ENCODE measurements around the gene ASB13.

ASB13 gene

GRCh38 chr10:5620223-5620721 is 46.1 kb downstream of the ASB13 start:
- H3K4me3 ChIP-seq (replicated peaks in 1 of 2; ENCODE audit: low read depth in 2 of 2, low read length in 2 of 2), result no peak overlapping the region
- no peak for DNase-seq (ENCODE audit: low read depth in 2 of 2)
- TF ChIP-seq, protein P1, sequence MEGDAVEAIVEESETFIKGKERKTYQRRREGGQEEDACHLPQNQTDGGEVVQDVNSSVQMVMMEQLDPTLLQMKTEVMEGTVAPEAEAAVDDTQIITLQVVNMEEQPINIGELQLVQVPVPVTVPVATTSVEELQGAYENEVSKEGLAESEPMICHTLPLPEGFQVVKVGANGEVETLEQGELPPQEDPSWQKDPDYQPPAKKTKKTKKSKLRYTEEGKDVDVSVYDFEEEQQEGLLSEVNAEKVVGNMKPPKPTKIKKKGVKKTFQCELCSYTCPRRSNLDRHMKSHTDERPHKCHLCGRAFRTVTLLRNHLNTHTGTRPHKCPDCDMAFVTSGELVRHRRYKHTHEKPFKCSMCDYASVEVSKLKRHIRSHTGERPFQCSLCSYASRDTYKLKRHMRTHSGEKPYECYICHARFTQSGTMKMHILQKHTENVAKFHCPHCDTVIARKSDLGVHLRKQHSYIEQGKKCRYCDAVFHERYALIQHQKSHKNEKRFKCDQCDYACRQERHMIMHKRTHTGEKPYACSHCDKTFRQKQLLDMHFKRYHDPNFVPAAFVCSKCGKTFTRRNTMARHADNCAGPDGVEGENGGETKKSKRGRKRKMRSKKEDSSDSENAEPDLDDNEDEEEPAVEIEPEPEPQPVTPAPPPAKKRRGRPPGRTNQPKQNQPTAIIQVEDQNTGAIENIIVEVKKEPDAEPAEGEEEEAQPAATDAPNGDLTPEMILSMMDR (IDR thresholded peaks at IDR 0.05; ENCODE audit: low read depth, low read length), result no peak

GRCh38 chr10:5619362-5620211 is 46.8 kb downstream of the ASB13 start:
- H3K4me3 ChIP-seq (replicated peaks in 1 of 2; ENCODE audit: low read depth in 2 of 2, low read length in 2 of 2), result no peak overlapping the region
- TF ChIP-seq, protein P1 (IDR thresholded peaks at IDR 0.05; ENCODE audit: low read depth, low read length), result no peak
- peak in 1 of 2 donors; percentile 26 for DNase-seq (ENCODE audit: low read depth in 2 of 2)

DNA sequence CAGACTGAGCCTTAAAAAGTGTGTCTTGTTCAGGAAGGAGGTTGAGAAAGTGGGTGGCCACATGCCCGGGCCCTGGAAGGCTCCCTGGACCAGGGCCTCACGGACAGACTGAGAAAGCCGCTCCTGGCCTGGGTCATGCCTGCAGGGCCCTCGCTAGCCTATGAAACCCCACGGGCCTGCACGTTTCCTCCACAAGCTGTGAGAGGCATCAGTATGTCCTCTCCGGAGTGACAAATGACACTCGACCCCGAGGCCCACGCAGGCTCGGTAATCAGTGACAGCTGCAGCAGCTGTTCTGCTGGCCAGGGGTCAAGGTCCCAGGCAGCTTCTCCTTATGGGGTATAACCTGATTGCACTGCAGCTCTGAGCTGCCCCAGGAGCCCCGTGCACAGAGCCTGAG is 47.6 kb downstream of the ASB13 start:
- TF ChIP-seq, protein P1 (IDR thresholded peaks at IDR 0.05; ENCODE audit: low read depth, low read length), result no peak
- no peak overlapping the region for H3K4me3 ChIP-seq (replicated peaks in 1 of 2; ENCODE audit: low read depth in 2 of 2, low read length in 2 of 2)
- DNase-seq (ENCODE audit: low read depth in 2 of 2), result peak in 1 of 2 donors; percentile 55

DNA sequence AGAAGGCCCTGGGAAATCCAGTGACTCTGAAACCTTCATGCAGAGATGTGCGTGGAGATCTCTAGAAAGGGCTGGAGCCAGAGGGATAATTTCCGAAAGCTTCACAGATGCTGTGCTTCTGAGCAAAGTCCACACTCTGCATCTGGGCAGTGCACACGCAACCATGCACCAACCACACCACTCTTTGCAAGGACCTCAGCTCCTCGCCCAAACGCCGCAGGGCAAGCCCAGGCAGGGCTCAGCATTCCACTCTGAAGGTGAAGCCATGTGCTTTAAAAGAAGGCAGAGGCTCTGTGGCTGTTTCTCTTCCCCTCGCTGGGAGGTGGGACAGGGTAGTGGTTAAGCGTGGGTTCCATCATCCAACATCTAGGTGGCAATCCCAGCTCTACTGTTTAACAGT is 48.4 kb downstream of the ASB13 start:
- no peak overlapping the region for H3K4me3 ChIP-seq (replicated peaks in 1 of 2; ENCODE audit: low read depth in 2 of 2, low read length in 2 of 2)
- TF ChIP-seq, protein P1 (IDR thresholded peaks at IDR 0.05; ENCODE audit: low read depth, low read length), result no peak
- no peak for DNase-seq (ENCODE audit: low read depth in 2 of 2)

DNA sequence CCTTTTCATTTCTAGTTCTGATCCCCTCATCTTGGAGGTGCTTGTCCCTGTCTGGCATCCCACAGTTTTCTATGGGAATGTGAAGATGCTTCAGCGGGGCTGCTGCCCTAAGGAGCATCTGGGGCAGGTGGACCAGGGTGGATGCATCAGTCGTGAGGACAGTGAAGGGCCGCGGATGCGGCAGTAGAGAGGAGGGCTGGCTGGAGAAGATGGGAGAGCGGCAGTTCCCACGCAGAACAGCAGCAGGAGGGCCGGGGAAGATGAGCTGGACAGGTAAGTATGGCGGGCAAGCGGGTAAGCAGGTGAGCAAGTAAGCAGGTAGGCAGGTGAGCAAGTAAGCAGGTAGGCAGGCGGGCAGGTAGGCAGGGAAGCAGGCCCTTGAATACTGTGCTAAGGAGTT is 48.9 kb downstream of the ASB13 start:
- no peak for DNase-seq (ENCODE audit: low read depth in 2 of 2)
- H3K4me3 ChIP-seq (replicated peaks in 1 of 2; ENCODE audit: low read depth in 2 of 2, low read length in 2 of 2), result no peak overlapping the region

GRCh38 chr10:5616836-5617235 is 49.6 kb downstream of the ASB13 start:
- no peak overlapping the region for H3K4me3 ChIP-seq (replicated peaks in 1 of 2; ENCODE audit: low read depth in 2 of 2, low read length in 2 of 2)
- TF ChIP-seq, protein P1 (IDR thresholded peaks at IDR 0.05; ENCODE audit: low read depth, low read length), result no peak
- no peak for DNase-seq (ENCODE audit: low read depth in 2 of 2)

More for the DNA sequence above, 48.9 kb downstream of the ASB13 start:
- TF ChIP-seq, protein P1 (IDR thresholded peaks at IDR 0.05; ENCODE audit: low read depth, low read length), result no peak
